Neural cell (in vitro differentiated cells): ENCODE results near the gene ERP27. TPM values are rescaled to one million over a fixed set of nuclear protein-coding genes. Genes with fewer than 3 reads are reported as not detected.

Experiments
- H2AFZ ChIP-seq: fragments of 200-600, 300-800 bp; sonication (generic), shearing (Covaris generic); 2 replicates; pipeline ENCODE4 v1.6.0; 2014; ENCODE audit warnings: low read depth, mild to moderate bottlenecking, antibody characterized with exemption, low read length, moderate library complexity
- H3F3A ChIP-seq: fragments of 200-600 bp; shearing (Covaris generic); 2 replicates; pipeline ENCODE4 v1.6.1; 2016; ENCODE audit warnings: mild to moderate bottlenecking, moderate library complexity, mixed read lengths, antibody characterized with exemption, low read length; ENCODE audit not compliant: insufficient read depth, poor library complexity, severe bottlenecking
- H3K27ac ChIP-seq: fragments of 200-600, 300-800 bp; sonication (generic), shearing (Covaris generic); 2 replicates; pipeline ENCODE4 v1.5.1; 2014; ENCODE audit warnings: mild to moderate bottlenecking, low read length, moderate library complexity
- H3K27me3 ChIP-seq: fragments of 300-800, 200-600 bp; sonication (generic), shearing (Covaris generic); 2 replicates; pipeline ENCODE4 v1.6.0; 2014; ENCODE audit warnings: mild to moderate bottlenecking, low read depth, low read length, moderate library complexity; ENCODE audit not compliant: insufficient read depth
- H3K36me3 ChIP-seq: fragments of 300-800, 200-600 bp; sonication (generic), shearing (Covaris generic); 2 replicates; pipeline ENCODE4 v1.5.1; 2014; ENCODE audit warnings: mild to moderate bottlenecking, antibody characterized with exemption, low read length, moderate library complexity; ENCODE audit not compliant: insufficient read depth
- H3K4me2 ChIP-seq: fragments of 300-800, 200-600 bp; sonication (generic), shearing (Covaris generic); 2 replicates; pipeline ENCODE4 v1.6.0; 2014; ENCODE audit warnings: mild to moderate bottlenecking, low read length
- H3K4me3 ChIP-seq: fragments of 300-800, 200-600 bp; sonication (generic), shearing (Covaris generic); 2 replicates; pipeline ENCODE4 v1.5.1; 2014; ENCODE audit warnings: mild to moderate bottlenecking, low read length, moderate library complexity
- H3K79me2 ChIP-seq: fragments of 200-600 bp; shearing (Covaris generic); replicated peaks from 2 replicates; pipeline ENCODE4 v1.6.0; 2014; ENCODE audit warnings: mild to moderate bottlenecking, low read length, moderate library complexity; ENCODE audit not compliant: insufficient read depth
- H3K9ac ChIP-seq: fragments of 300-800, 200-600 bp; sonication (generic), shearing (Covaris generic); 2 replicates; pipeline ENCODE4 v1.6.1; 2016; ENCODE audit warnings: mild to moderate bottlenecking, low read length, mixed read lengths
- H3K9me2 ChIP-seq: fragments of 200-600 bp; shearing (Covaris generic); 2 replicates; pipeline ENCODE4 v1.6.1; 2016; ENCODE audit warnings: mild to moderate bottlenecking, low read length, mixed read lengths; ENCODE audit not compliant: insufficient read depth
- H3K9me3 ChIP-seq: fragments of 200-600, 300-800 bp; sonication (generic), shearing (Covaris generic); 2 replicates; pipeline ENCODE4 v1.6.1; 2016; ENCODE audit warnings: mild to moderate bottlenecking, mixed run types, low read length, moderate library complexity, mixed read lengths
- H4K20me1 ChIP-seq: fragments of 200-600 bp; shearing (Covaris generic); 2 replicates; pipeline ENCODE4 v1.6.1; 2016; ENCODE audit warnings: mild to moderate bottlenecking, mixed run types; ENCODE audit not compliant: insufficient read depth
- EP300 ChIP-seq: fragments of 450-650 bp; conservative IDR thresholded peaks from 2 replicates; pipeline ENCODE4 v1.6.1; 2014; ENCODE audit warnings: antibody characterized with exemption, mild to moderate bottlenecking, moderate library complexity; ENCODE audit not compliant: poor library complexity, severe bottlenecking
- POLR2AphosphoS5 ChIP-seq: IDR thresholded peaks from 2 replicates; pipeline ENCODE4 v1.6.1; 2012
- RAD21 ChIP-seq: fragments of 450-650 bp; conservative IDR thresholded peaks from 2 replicates; pipeline ENCODE4 v1.6.1; 2014; ENCODE audit warnings: antibody characterized with exemption, mild to moderate bottlenecking, moderate library complexity
- SMC3 ChIP-seq: fragments of 450-650 bp; conservative IDR thresholded peaks from 2 replicates; pipeline ENCODE4 v1.6.1; 2014; ENCODE audit warnings: antibody characterized with exemption, mild to moderate bottlenecking, moderate library complexity; ENCODE audit not compliant: poor library complexity
- TAF1 ChIP-seq: IDR thresholded peaks from 2 replicates; pipeline ENCODE4 v1.6.1; 2012; ENCODE audit warnings: low read depth
- polyA plus RNA-seq: library from polyadenylated mRNA; depleted of rRNA; stranded (reverse); fragments of >200 nt; gene quantifications from 2 replicates; pipeline ENCODE4 v1.2.3, GENCODE V29; 2014
- TF ChIP-seq, protein P1 (sequence below): IDR thresholded peaks from 2 replicates; pipeline ENCODE4 v1.6.1; 2012; ENCODE audit warnings: borderline replicate concordance
- TF ChIP-seq, protein P2 (sequence below): fragments of 450-650 bp; IDR thresholded peaks from 2 replicates; pipeline ENCODE4 v1.5.1; 2014; ENCODE audit warnings: antibody characterized with exemption, mild to moderate bottlenecking, moderate library complexity; ENCODE audit not compliant: poor library complexity, severe bottlenecking

Gene ERP27
- polyA plus RNA-seq, 1 donor from 2014 or later: not detected

DNA sequence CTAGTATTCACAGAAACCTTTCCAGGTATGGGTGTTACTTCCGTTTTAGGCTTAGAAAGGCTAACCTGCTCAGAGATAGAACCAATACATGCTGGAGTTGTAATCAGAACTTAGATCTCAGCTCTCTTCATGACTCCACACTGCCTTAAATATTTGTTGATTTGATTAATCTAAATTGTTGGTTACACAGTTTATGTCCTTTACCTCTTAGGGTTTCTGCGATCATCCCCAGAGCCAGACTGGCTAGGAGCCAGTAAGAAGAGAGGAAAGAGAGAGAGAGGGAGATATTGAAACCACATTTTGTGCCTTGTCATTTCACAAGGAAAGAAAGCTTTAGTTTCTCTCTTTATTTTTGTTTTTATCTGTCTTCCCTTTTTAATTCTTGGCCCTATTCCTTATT lies 35.9 kb downstream of the ERP27 start:
- no peaks in the 10 kb centered on the region for H3K9me2 ChIP-seq

DNA sequence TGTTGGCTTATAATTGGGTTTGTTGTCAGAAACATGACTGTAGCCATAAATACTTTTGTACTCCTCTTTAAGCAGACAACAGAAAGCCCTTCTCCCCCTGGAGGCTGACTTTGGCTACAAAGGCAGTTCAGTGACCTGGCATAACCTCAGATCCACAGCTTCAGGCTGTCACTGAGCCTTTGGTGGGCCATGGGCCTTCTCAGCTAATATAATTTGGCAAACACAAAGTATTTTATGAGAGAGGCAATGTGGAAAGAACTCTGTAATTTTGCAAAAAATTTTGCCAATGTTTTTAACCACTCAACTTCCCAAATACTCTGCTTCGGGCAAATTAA lies 37.1 kb downstream of the ERP27 start:
- Histone ChIP-seq H3K9ac (no peak overlapping the region), H3K27ac (no peak overlapping the region), H3K4me3 (no peak overlapping the region), H4K20me1 (no peaks in the 10 kb centered on the region), H3K36me3 (no peaks in the 10 kb centered on the region), H3K9me3 (no peaks in the 10 kb centered on the region), H3K9me2 (no peaks in the 10 kb centered on the region), H3K27me3 (no peaks in the 10 kb centered on the region), H3F3A (no peaks in the 10 kb centered on the region), H3K79me2 (no peaks in the 10 kb centered on the region), H3K4me2 (no peak overlapping the region), H2AFZ (no peak overlapping the region)
- TF ChIP-seq, protein P1, sequence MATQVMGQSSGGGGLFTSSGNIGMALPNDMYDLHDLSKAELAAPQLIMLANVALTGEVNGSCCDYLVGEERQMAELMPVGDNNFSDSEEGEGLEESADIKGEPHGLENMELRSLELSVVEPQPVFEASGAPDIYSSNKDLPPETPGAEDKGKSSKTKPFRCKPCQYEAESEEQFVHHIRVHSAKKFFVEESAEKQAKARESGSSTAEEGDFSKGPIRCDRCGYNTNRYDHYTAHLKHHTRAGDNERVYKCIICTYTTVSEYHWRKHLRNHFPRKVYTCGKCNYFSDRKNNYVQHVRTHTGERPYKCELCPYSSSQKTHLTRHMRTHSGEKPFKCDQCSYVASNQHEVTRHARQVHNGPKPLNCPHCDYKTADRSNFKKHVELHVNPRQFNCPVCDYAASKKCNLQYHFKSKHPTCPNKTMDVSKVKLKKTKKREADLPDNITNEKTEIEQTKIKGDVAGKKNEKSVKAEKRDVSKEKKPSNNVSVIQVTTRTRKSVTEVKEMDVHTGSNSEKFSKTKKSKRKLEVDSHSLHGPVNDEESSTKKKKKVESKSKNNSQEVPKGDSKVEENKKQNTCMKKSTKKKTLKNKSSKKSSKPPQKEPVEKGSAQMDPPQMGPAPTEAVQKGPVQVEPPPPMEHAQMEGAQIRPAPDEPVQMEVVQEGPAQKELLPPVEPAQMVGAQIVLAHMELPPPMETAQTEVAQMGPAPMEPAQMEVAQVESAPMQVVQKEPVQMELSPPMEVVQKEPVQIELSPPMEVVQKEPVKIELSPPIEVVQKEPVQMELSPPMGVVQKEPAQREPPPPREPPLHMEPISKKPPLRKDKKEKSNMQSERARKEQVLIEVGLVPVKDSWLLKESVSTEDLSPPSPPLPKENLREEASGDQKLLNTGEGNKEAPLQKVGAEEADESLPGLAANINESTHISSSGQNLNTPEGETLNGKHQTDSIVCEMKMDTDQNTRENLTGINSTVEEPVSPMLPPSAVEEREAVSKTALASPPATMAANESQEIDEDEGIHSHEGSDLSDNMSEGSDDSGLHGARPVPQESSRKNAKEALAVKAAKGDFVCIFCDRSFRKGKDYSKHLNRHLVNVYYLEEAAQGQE: no peak
- TF ChIP-seq, protein P2, sequence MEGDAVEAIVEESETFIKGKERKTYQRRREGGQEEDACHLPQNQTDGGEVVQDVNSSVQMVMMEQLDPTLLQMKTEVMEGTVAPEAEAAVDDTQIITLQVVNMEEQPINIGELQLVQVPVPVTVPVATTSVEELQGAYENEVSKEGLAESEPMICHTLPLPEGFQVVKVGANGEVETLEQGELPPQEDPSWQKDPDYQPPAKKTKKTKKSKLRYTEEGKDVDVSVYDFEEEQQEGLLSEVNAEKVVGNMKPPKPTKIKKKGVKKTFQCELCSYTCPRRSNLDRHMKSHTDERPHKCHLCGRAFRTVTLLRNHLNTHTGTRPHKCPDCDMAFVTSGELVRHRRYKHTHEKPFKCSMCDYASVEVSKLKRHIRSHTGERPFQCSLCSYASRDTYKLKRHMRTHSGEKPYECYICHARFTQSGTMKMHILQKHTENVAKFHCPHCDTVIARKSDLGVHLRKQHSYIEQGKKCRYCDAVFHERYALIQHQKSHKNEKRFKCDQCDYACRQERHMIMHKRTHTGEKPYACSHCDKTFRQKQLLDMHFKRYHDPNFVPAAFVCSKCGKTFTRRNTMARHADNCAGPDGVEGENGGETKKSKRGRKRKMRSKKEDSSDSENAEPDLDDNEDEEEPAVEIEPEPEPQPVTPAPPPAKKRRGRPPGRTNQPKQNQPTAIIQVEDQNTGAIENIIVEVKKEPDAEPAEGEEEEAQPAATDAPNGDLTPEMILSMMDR: no peak
- no peak for TF ChIP-seq TAF1
- no peak for TF ChIP-seq RAD21
- no peak for TF ChIP-seq SMC3
- no peak for TF ChIP-seq EP300

More for the DNA sequence above, 35.9 kb downstream of the ERP27 start:
- H3K9ac ChIP-seq: no peak overlapping the region
- H3K4me3 ChIP-seq: no peak overlapping the region
- TF ChIP-seq EP300 (no peak), POLR2AphosphoS5 (no peak)
- TF ChIP-seq, protein P2: no peak
- TF ChIP-seq, protein P1: no peak
- H4K20me1 ChIP-seq: no peaks in the 10 kb centered on the region
- H3K79me2 ChIP-seq: no peaks in the 10 kb centered on the region
- no peak overlapping the region for H3K27ac ChIP-seq
- H3K9me3 ChIP-seq: no peaks in the 10 kb centered on the region
- no peaks in the 10 kb centered on the region for H3K36me3 ChIP-seq
- no peak overlapping the region for H2AFZ ChIP-seq
- H3K27me3 ChIP-seq: no peaks in the 10 kb centered on the region
- H3K4me2 ChIP-seq: no peak overlapping the region
- no peaks in the 10 kb centered on the region for H3F3A ChIP-seq
